Keratinocyte (primary cell): ENCODE results near the gene CNKSR3.

Source experiments
- EZH2 ChIP-seq: IDR thresholded peaks from one replicate; pipeline ENCODE4 v1.6.1; 2012; ENCODE audit warnings: inconsistent platforms, mild to moderate bottlenecking, low read length, moderate library complexity
- TF ChIP-seq, protein P1 (sequence below), 3 experiments: IDR thresholded peaks in 1 of 3; conservative IDR thresholded peaks in 1 of 3; optimal IDR thresholded peaks in 1 of 3; 2 replicates in 2 of 3; 3 replicates in 1 of 3; pipeline versions ENCODE3 to v1.5.1; 2011; ENCODE audit warnings: low read length in 3 of 3, mild to moderate bottlenecking in 3 of 3, moderate library complexity in 2 of 3, control low read depth in 1 of 3, inconsistent platforms in 1 of 3; ENCODE audit not compliant: insufficient read depth in 2 of 3; ENCODE audit errors: extremely low read depth in 1 of 3

DNA sequence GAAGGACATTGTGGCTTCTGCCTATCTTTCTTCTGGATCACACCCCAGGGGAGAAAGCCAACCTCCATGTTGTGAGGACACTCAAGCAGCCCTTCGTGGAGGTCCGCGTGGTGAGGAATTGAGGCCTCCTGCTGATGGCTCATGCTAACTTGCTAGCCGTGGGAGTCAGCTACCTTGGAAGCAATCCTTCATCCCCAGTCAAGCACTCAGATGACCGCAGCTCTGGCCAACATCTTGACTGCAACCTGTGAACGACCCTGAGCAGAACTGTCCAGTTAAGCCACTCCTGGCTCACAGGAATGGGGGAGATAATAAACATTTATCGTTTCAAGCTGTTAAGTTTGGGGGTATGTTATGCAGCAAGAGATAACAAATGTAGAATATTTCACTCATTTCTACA is 10.9 kb upstream of the CNKSR3 start:
- TF ChIP-seq, protein P1, sequence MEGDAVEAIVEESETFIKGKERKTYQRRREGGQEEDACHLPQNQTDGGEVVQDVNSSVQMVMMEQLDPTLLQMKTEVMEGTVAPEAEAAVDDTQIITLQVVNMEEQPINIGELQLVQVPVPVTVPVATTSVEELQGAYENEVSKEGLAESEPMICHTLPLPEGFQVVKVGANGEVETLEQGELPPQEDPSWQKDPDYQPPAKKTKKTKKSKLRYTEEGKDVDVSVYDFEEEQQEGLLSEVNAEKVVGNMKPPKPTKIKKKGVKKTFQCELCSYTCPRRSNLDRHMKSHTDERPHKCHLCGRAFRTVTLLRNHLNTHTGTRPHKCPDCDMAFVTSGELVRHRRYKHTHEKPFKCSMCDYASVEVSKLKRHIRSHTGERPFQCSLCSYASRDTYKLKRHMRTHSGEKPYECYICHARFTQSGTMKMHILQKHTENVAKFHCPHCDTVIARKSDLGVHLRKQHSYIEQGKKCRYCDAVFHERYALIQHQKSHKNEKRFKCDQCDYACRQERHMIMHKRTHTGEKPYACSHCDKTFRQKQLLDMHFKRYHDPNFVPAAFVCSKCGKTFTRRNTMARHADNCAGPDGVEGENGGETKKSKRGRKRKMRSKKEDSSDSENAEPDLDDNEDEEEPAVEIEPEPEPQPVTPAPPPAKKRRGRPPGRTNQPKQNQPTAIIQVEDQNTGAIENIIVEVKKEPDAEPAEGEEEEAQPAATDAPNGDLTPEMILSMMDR (optimal IDR thresholded peaks at IDR 0.05 in 1 of 3, IDR thresholded peaks at IDR 0.05 in 1 of 3, conservative IDR thresholded peaks at IDR 0.05 in 1 of 3; ENCODE audit: extremely low read depth in 1 of 3, insufficient read depth in 2 of 3, low read length in 3 of 3), result no peak
- TF ChIP-seq EZH2, result no peak
